Esophagus squamous epithelium (tissue), 5 donors: Measurements from ENCODE around the gene GBF1. TPM values are rescaled to one million over a fixed set of nuclear protein-coding genes. Genes with fewer than 3 reads are reported as not detected.

ENCODE experiments used
- DNase-seq: peaks from one replicate; lab custom pipeline; 2025; lab: John Stamatoyannopoulos, UW
- H3K27ac ChIP-seq, 4 donors: fragments of 200-600 bp; sonication (generic); one replicate each; pipeline ENCODE4 v1.5.1; 2016 to 2019; ENCODE audit warnings: mild to moderate bottlenecking in 1 of 4
- H3K27me3 ChIP-seq, 4 donors: fragments of 200-600 bp; sonication (generic); 1 replicate in 3 of 4; 2 replicates in 1 of 4; pipeline versions ENCODE4 v1.5.1 to v1.6.0; 2017 to 2021; ENCODE audit warnings: antibody characterized with exemption in 1 of 4
- H3K36me3 ChIP-seq, 3 donors: fragments of 200-600 bp; sonication (generic); one replicate each; pipeline ENCODE4 v1.5.1; 2016 to 2019
- H3K4me1 ChIP-seq, 3 donors: fragments of 200-600 bp; sonication (generic); one replicate each; pipeline ENCODE4 v1.5.1; 2017 to 2019
- H3K4me3 ChIP-seq, 4 donors: fragments of 200-600 bp; sonication (generic); 1 replicate in 3 of 4; 2 replicates in 1 of 4; pipeline ENCODE4 v1.5.1; 2016 to 2019; ENCODE audit warnings: mild to moderate bottlenecking in 2 of 4, moderate library complexity in 1 of 4
- H3K9me3 ChIP-seq, 3 donors: fragments of 200-600 bp; sonication (generic); one replicate each; pipeline ENCODE4 v1.5.1; 2016 to 2019
- POLR2A ChIP-seq, 4 donors: fragments of 450-650 bp; IDR thresholded peaks; one replicate each; pipeline ENCODE4 v1.6.1; 2017; ENCODE audit warnings: antibody characterized with exemption in 4 of 4, mild to moderate bottlenecking in 4 of 4, moderate library complexity in 3 of 4
- WGBS, 2 donors: methylation state at CpG; one replicate each; pipeline ENCODE4 v1.1.5; 2018; 5-methylcytosine and 5-hydroxymethylcytosine counted together
- intact Hi-C: fragments of 100-400 bp; cut with DNase I; formaldehyde crosslinking; loops from one replicate; pipeline ENCODE4 v1.15.0; 2022
- total RNA-seq, 4 donors: library from RNA; depleted of rRNA; stranded (reverse); fragments of >200 nt; gene quantifications; one replicate each; pipeline ENCODE4 v1.1.0, GENCODE V29; 2016
- TF ChIP-seq, protein P1 (sequence below), 6 experiments: fragments of 450-650 bp in 4 of 6; fragments of 200-600 bp in 2 of 6; sonication (generic) in 2 of 6; IDR thresholded peaks; one replicate each; pipeline ENCODE4 v1.5.1; 2016 to 2019; ENCODE audit warnings: antibody characterized with exemption in 6 of 6, mild to moderate bottlenecking in 4 of 6, moderate library complexity in 4 of 6
- donor health status: DM: yes; HTN: yes; CAD: no.

GBF1 gene
- total RNA-seq, 4 donors from 2014 or later: 22.5 to 39.0 (median 28.6) TPM

DNA sequence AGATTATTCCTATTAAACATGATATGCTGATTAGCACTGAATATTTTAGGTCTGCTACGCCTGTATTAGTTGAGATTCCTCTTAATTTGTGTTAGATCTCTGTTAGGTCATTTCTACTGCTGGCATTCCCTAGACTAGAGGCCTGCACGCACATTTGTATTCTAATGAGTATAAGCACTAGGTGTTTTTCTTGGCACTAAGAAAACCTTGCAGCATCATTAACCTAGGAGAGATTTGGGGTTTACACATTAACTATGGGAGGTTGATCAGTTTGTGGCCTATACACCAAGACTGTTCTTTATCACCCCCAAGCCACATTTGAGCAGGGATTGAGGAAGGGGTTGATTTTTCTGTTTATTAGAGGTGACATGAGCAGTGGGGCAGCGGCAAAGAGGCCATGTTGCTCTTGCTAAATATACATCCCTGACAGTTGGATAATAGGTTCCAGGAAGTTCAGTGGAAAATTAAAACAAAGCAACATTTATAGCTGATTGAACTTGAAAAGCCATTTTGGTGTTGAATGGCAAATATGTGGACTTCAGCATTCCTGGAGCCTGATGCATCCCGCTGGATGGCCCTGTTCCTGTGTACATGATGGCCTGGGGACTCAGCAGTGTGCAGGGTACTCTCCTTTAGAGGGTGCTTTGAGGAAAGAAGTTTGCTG, 65.2 kb downstream of the GBF1 start:
- intact Hi-C loops: no loop called here
- Histone ChIP-seq H3K36me3 (peaks cover 0 to 10% (median 0%) of the 10 kb centered on the region in 3 donors), H3K27ac (no peak overlapping the region), H3K9me3 (no peaks in the 10 kb centered on the region), H3K4me3 (no peak overlapping the region), H3K4me1 (peaks cover 0 to 43% (median 32%) of the 10 kb centered on the region in 3 donors), H3K27me3 (no peaks in the 10 kb centered on the region)
- DNase-seq: no peak
- TF ChIP-seq POLR2A (IDR thresholded peaks at IDR 0.05): no peak
- TF ChIP-seq, protein P1, sequence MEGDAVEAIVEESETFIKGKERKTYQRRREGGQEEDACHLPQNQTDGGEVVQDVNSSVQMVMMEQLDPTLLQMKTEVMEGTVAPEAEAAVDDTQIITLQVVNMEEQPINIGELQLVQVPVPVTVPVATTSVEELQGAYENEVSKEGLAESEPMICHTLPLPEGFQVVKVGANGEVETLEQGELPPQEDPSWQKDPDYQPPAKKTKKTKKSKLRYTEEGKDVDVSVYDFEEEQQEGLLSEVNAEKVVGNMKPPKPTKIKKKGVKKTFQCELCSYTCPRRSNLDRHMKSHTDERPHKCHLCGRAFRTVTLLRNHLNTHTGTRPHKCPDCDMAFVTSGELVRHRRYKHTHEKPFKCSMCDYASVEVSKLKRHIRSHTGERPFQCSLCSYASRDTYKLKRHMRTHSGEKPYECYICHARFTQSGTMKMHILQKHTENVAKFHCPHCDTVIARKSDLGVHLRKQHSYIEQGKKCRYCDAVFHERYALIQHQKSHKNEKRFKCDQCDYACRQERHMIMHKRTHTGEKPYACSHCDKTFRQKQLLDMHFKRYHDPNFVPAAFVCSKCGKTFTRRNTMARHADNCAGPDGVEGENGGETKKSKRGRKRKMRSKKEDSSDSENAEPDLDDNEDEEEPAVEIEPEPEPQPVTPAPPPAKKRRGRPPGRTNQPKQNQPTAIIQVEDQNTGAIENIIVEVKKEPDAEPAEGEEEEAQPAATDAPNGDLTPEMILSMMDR (IDR thresholded peaks at IDR 0.05): no peak
- 71 to 77% methylated on average over 4 of the region's 4 CpGs for WGBS, 2 donors

- Histone ChIP-seq H3K4me1 (peaks cover 0 to 43% (median 32%) of the 10 kb centered on the region in 3 donors), H3K9me3 (no peaks in the 10 kb centered on the region), H3K4me3 (no peak overlapping the region), H3K27me3 (no peaks in the 10 kb centered on the region), H3K36me3 (peaks cover 0 to 10% (median 0%) of the 10 kb centered on the region in 3 donors), H3K27ac (no peak overlapping the region)
- no peak for DNase-seq
- intact Hi-C loops: no loop called here
- TF ChIP-seq, protein P1 (IDR thresholded peaks at IDR 0.05): no peak
- no peak for TF ChIP-seq POLR2A (IDR thresholded peaks at IDR 0.05)
- 75 to 78% methylated on average over 3 of the region's 3 CpGs for WGBS, 2 donors
Measured at GRCh38 chr10:102311025-102311420, 65.7 kb downstream of the GBF1 start.

- TF ChIP-seq, protein P1 (IDR thresholded peaks at IDR 0.05): no peak
- TF ChIP-seq POLR2A (IDR thresholded peaks at IDR 0.05): no peak
- peak overlapping the region in 1 of 4 donors; percentile 13 for H3K27ac ChIP-seq
- no peaks in the 10 kb centered on the region for H3K27me3 ChIP-seq
- peaks cover 0 to 43% (median 32%) of the 10 kb centered on the region in 3 donors for H3K4me1 ChIP-seq
- no peaks in the 10 kb centered on the region for H3K9me3 ChIP-seq
- WGBS, 2 donors: 45 to 78% methylated on average over 1 of the region's 1 CpG
- no peak for DNase-seq
- no peaks in the 10 kb centered on the region for H3K36me3 ChIP-seq
- intact Hi-C loops: no loop called here
- H3K4me3 ChIP-seq: no peak overlapping the region
Measured at GRCh38 chr10:102312683-102313082, 67.4 kb downstream of the GBF1 start.

DNA sequence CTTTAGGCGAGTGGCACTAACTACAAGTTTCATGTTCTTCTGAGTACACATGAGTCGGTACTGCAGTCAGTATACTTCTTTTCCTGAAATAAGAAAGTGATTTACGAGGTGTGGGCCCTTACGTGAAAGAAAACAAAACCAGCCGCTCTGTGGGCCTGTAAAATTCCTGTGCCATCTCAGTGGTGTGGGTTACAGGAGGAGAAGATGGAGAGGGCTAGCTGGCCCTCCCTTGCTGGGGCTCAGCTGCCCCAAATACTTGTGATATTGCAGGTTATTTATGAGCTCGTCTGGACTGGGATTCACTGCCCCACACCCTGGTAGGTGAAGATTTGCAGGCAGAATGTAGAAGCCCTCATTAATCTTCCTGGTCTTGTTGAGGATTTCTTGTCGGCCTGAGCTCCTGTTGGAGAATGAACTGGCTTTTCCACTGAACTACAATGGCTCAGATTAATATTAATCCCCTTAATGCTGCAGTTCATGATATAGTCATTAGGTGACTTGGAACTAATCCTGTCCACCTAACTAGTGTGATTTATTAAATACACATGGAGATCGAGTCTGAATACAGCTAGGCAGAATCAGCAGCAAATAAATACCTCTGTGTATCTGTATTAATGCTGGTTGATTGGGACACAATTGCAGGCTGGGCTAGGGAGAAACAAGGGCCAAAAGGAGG, 68.0 kb downstream of the GBF1 start:
- no peaks in the 10 kb centered on the region for H3K27me3 ChIP-seq
- intact Hi-C loops: no loop called here
- no peaks in the 10 kb centered on the region for H3K9me3 ChIP-seq
- H3K36me3 ChIP-seq: no peaks in the 10 kb centered on the region
- peak overlapping the region in 1 of 4 donors; percentile 13 for H3K27ac ChIP-seq
- no peak overlapping the region for H3K4me3 ChIP-seq
- H3K4me1 ChIP-seq: peaks cover 0 to 43% (median 32%) of the 10 kb centered on the region in 3 donors
- 52 to 58% methylated on average over 8 of the region's 8 CpGs for WGBS, 2 donors
- TF ChIP-seq POLR2A (IDR thresholded peaks at IDR 0.05): no peak
- TF ChIP-seq, protein P1 (IDR thresholded peaks at IDR 0.05): peak in 1 of 6 experiments; percentile 31
- no peak for DNase-seq

GRCh38 chr10:102314801-102315200, 69.5 kb downstream of the GBF1 start:
- Histone ChIP-seq H3K9me3 (no peaks in the 10 kb centered on the region), H3K4me1 (peaks cover 0 to 43% (median 32%) of the 10 kb centered on the region in 3 donors), H3K4me3 (no peak overlapping the region), H3K36me3 (no peaks in the 10 kb centered on the region), H3K27me3 (no peaks in the 10 kb centered on the region), H3K27ac (no peak overlapping the region)
- 100% methylated on average over 1 of the region's 1 CpG for WGBS, 2 donors
- no peak for TF ChIP-seq POLR2A (IDR thresholded peaks at IDR 0.05)
- TF ChIP-seq, protein P1 (IDR thresholded peaks at IDR 0.05): no peak
- intact Hi-C loops: no loop called here
- DNase-seq: no peak
